IMR-90 (cell line): Measurements from ENCODE around the gene NELFE. TPM values are rescaled to one million over a fixed set of nuclear protein-coding genes. Genes with fewer than 3 reads are reported as not detected.

ENCODE experiments used
- ATAC-seq: fragments of 200-7000 bp; cut with Tn5 transposase; 2 replicates; pipeline ENCODE4 v1.9.1; 2020; ENCODE audit warnings: low read depth, mild to moderate bottlenecking, moderate library complexity
- BruUV-seq: library from RNA; stranded (reverse); fragments of 400-500 nt; replicated peaks from 2 replicates; lab custom pipeline; 2021; lab: Mats Ljungman, UMichigan
- CTCF ChIA-PET: fragments of 300-600 bp; formaldehyde crosslinking; extraction: SDS; loops from one replicate; lab custom pipeline; 2021; ENCODE audit warnings: antibody characterized with exemption; lab: Yijun Ruan, JAX
- POLR2A ChIA-PET: fragments of 300-600 bp; sonication (Branson Sonifier 250); formaldehyde crosslinking; loops from one replicate; lab custom pipeline; 2022; ENCODE audit warnings: antibody characterized with exemption; ENCODE audit not compliant: unreplicated experiment; lab: Charles Lee
- DNase-seq: peaks from one replicate; pipeline ENCODE4 v3.0.0; 2013
- H2AFZ ChIP-seq: replicated peaks from 2 replicates; pipeline ENCODE3; 2013; ENCODE audit warnings: low read length, mild to moderate bottlenecking; ENCODE audit not compliant: poor library complexity
- H2AK5ac ChIP-seq: 2 replicates; pipeline ENCODE4 v1.6.1; 2013; ENCODE audit warnings: low read depth, low read length, inconsistent platforms
- H2AK9ac ChIP-seq: replicated peaks from 2 replicates; pipeline ENCODE3; 2013; ENCODE audit warnings: mild to moderate bottlenecking, low read depth, low read length, moderate library complexity; ENCODE audit not compliant: poor library complexity
- H2BK120ac ChIP-seq: 2 replicates; pipeline ENCODE4 v1.6.1; 2013; ENCODE audit warnings: low read depth, low read length, inconsistent platforms
- H2BK15ac ChIP-seq: 3 replicates; pipeline ENCODE4 v1.6.1; 2013; ENCODE audit warnings: low read depth, low read length, inconsistent platforms
- H2BK20ac ChIP-seq: 2 replicates; pipeline ENCODE4 v1.6.1; 2013; ENCODE audit warnings: low read depth, mild to moderate bottlenecking, inconsistent platforms, low read length, moderate library complexity
- H2BK5ac ChIP-seq: 2 replicates; pipeline ENCODE4 v1.6.1; 2013; ENCODE audit warnings: mild to moderate bottlenecking, low read depth, low read length, inconsistent platforms; ENCODE audit not compliant: poor library complexity, severe bottlenecking
- H3K14ac ChIP-seq: replicated peaks from 2 replicates; pipeline ENCODE4 v1.6.1; 2013; ENCODE audit warnings: low read depth, low read length, inconsistent platforms
- H3K18ac ChIP-seq: 2 replicates; pipeline ENCODE4 v1.6.1; 2013; ENCODE audit warnings: low read depth, low read length, control low read depth
- H3K23ac ChIP-seq: 2 replicates; pipeline ENCODE4 v1.6.1; 2013; ENCODE audit warnings: low read depth, low read length, inconsistent platforms
- H3K27ac ChIP-seq: 2 replicates; pipeline ENCODE4 v1.5.1; 2013; ENCODE audit warnings: mild to moderate bottlenecking, control low read depth, low read length; ENCODE audit not compliant: insufficient read depth
- H3K27me3 ChIP-seq: 2 replicates; pipeline ENCODE4 v1.6.1; 2013; ENCODE audit warnings: low read length; ENCODE audit not compliant: control insufficient read depth, insufficient read depth
- H3K36me3 ChIP-seq: 2 replicates; pipeline ENCODE4 v1.6.1; 2013; ENCODE audit warnings: low read length, mixed read lengths; ENCODE audit not compliant: control insufficient read depth, insufficient read depth
- H3K4ac ChIP-seq: 2 replicates; pipeline ENCODE4 v1.6.1; 2013; ENCODE audit warnings: low read depth, low read length, inconsistent platforms
- H3K4me1 ChIP-seq: 2 replicates; pipeline ENCODE4 v1.6.1; 2013; ENCODE audit warnings: low read length, mixed read lengths; ENCODE audit not compliant: control insufficient read depth, insufficient read depth
- H3K4me2 ChIP-seq: 2 replicates; pipeline ENCODE4 v1.6.1; 2013; ENCODE audit warnings: low read depth, mild to moderate bottlenecking, control low read depth, low read length, moderate library complexity
- H3K4me3 ChIP-seq: 2 replicates; pipeline ENCODE4 v1.5.1; 2013; ENCODE audit warnings: low read depth, mild to moderate bottlenecking, control low read depth, low read length, moderate library complexity; ENCODE audit not compliant: insufficient read depth
- H3K56ac ChIP-seq: 2 replicates; pipeline ENCODE4 v1.6.1; 2013; ENCODE audit warnings: low read length, inconsistent platforms; ENCODE audit not compliant: insufficient read depth; ENCODE audit errors: extremely low read depth
- H3K79me1 ChIP-seq, 2 experiments: 2 replicates each; pipeline ENCODE4 v1.6.1; 2013; ENCODE audit warnings: low read length in 2 of 2, inconsistent platforms in 1 of 2, low read depth in 1 of 2
- H3K9ac ChIP-seq: 2 replicates; pipeline ENCODE4 v1.6.1; 2013; ENCODE audit warnings: low read depth, low read length, control low read depth
- H3K9me1 ChIP-seq: 2 replicates; pipeline ENCODE4 v1.6.1; 2013; ENCODE audit warnings: low read length, inconsistent platforms; ENCODE audit not compliant: insufficient read depth
- H3K9me3 ChIP-seq: 2 replicates; pipeline ENCODE4 v1.6.1; 2013; ENCODE audit warnings: low read length; ENCODE audit not compliant: control insufficient read depth, insufficient read depth
- H4K20me1 ChIP-seq: 2 replicates; pipeline ENCODE4 v1.6.1; 2013; ENCODE audit warnings: low read length, inconsistent platforms; ENCODE audit not compliant: insufficient read depth
- H4K5ac ChIP-seq: 2 replicates; pipeline ENCODE4 v1.6.1; 2013; ENCODE audit warnings: mild to moderate bottlenecking, low read depth, low read length, control low read depth
- H4K8ac ChIP-seq, 2 experiments: 2 replicates each; pipeline ENCODE4 v1.6.1; 2013; ENCODE audit warnings: low read depth in 2 of 2, low read length in 2 of 2, control low read depth in 1 of 2, inconsistent platforms in 1 of 2
- H4K91ac ChIP-seq: 2 replicates; pipeline ENCODE4 v1.6.1; 2013; ENCODE audit warnings: low read depth, low read length, inconsistent platforms; ENCODE audit not compliant: insufficient read depth
- BHLHE40 ChIP-seq: fragments of 150-350 bp; IDR thresholded peaks from 2 replicates; pipeline ENCODE4 v1.6.1; 2016; ENCODE audit warnings: mild to moderate bottlenecking, low read depth, low read length
- CEBPB ChIP-seq: IDR thresholded peaks from 2 replicates; pipeline ENCODE4 v1.6.1; 2012; ENCODE audit warnings: low read depth, low read length, improper control_type of control experiment
- CHD1 ChIP-seq: IDR thresholded peaks from 2 replicates; pipeline ENCODE4 v1.6.1; 2012; ENCODE audit warnings: low read depth, low read length, improper control_type of control experiment
- FOS ChIP-seq: fragments of 150-350 bp; IDR thresholded peaks from 2 replicates; pipeline ENCODE4 v1.6.1; 2016; ENCODE audit warnings: low read depth, low read length
- MAZ ChIP-seq: IDR thresholded peaks from 2 replicates; pipeline ENCODE4 v1.6.1; 2012; ENCODE audit warnings: low read depth, mild to moderate bottlenecking, low read length, improper control_type of control experiment, moderate library complexity, borderline replicate concordance
- NFE2L2 ChIP-seq: fragments of 150-350 bp; IDR thresholded peaks from 2 replicates; pipeline ENCODE4 v1.6.1; 2016; ENCODE audit warnings: low read depth, mild to moderate bottlenecking, low read length
- POLR2A ChIP-seq: IDR thresholded peaks from 2 replicates; pipeline ENCODE4 v1.6.1; 2012; ENCODE audit warnings: mild to moderate bottlenecking, low read depth, low read length
- RAD21 ChIP-seq: IDR thresholded peaks from 2 replicates; pipeline ENCODE4 v1.6.1; 2012; ENCODE audit warnings: low read length, improper control_type of control experiment
- RCOR1 ChIP-seq: IDR thresholded peaks from 2 replicates; pipeline ENCODE4 v1.6.1; 2012; ENCODE audit warnings: mild to moderate bottlenecking, low read length, improper control_type of control experiment; ENCODE audit not compliant: insufficient replicate concordance
- RFX5 ChIP-seq: IDR thresholded peaks from 2 replicates; pipeline ENCODE4 v1.8.0; 2012; ENCODE audit warnings: low read depth, mild to moderate bottlenecking, low read length, moderate library complexity
- SMC3 ChIP-seq: fragments of 150-350 bp; IDR thresholded peaks from 2 replicates; pipeline ENCODE4 v1.6.1; 2016; ENCODE audit warnings: low read depth, mild to moderate bottlenecking, antibody characterized with exemption, low read length, moderate library complexity
- WGBS, 2 experiments: methylation state at CpG; one replicate each; pipeline versions ENCODE4 v1.1.5 to v1.1.7; 2013; ENCODE audit warnings: missing lambda C conversion rate in 2 of 2; ENCODE audit not compliant: insufficient read length in 1 of 2; ENCODE audit errors: extremely low coverage in 2 of 2; 5-methylcytosine and 5-hydroxymethylcytosine counted together
- dilution Hi-C: fragments of 300-500 bp; cut with HindIII; formaldehyde crosslinking; loops from one replicate; pipeline ENCODE4 v1.14.3; 2018; ENCODE audit warnings: low sequenced_read_pairs; ENCODE audit not compliant: unreplicated experiment
- in situ Hi-C: fragments of 300-500 bp; cut with MboI; formaldehyde crosslinking; loops from 3 replicates; pipeline ENCODE4 v1.14.3; 2019; ENCODE audit warnings: low sequenced_read_pairs, inconsistent platforms, mixed read lengths
- intact Hi-C: fragments of 100-400 bp; cut with micrococcal nuclease; formaldehyde crosslinking; loops from 2 replicates; pipeline ENCODE4 v1.10.0; 2022
- polyA plus RNA-seq, 3 experiments: library from polyadenylated mRNA; depleted of rRNA; stranded (reverse); fragments of >200 nt; gene quantifications; 2 replicates each; pipeline ENCODE4 v1.2.3, GENCODE V29; 2012; ENCODE audit warnings: low replicate concordance in 1 of 3
- total RNA-seq: library from RNA; depleted of rRNA; stranded (reverse); fragments of >200 nt; gene quantifications from 2 replicates; pipeline ENCODE4 v1.2.3, GENCODE V29; 2012
- TF ChIP-seq, protein P1 (sequence below): fragments of 150-350 bp; IDR thresholded peaks from 2 replicates; pipeline ENCODE4 v1.6.1; 2017; ENCODE audit warnings: mild to moderate bottlenecking, antibody characterized with exemption, low read length, low read depth
- TF ChIP-seq, protein P2 (sequence below): conservative IDR thresholded peaks from 2 replicates; pipeline ENCODE4 v1.5.1; 2012; ENCODE audit warnings: mild to moderate bottlenecking, low read depth, low read length, improper control_type of control experiment

NELFE gene
- total and polyA plus RNA-seq, 2 of the 4 experiments (the other 2 are of a cell fraction): 63.6 to 76.0 TPM

DNA sequence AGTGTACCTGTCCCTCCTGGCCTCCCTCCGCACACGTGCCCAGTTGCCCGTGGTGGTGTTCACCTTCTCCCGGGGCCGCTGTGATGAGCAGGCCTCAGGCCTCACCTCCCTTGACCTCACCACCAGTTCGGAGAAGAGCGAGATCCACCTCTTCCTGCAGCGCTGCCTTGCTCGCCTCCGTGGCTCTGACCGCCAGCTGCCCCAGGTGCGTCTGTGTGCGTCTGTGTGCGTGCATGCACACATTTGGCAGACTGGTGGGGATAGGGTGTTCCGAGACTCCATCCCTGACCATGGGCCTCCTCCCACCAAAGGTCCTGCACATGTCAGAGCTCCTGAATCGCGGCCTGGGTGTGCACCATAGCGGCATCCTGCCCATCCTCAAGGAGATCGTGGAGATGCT, 5.2 kb upstream of the NELFE start:
- Histone ChIP-seq H3K4ac (no peak overlapping the region), H3K79me1 (peaks cover 14 to 31% of the 10 kb centered on the region in 2 experiments), H3K14ac (no peak overlapping the region), H4K20me1 (no peaks in the 10 kb centered on the region), H3K9ac (no peak overlapping the region), H2BK5ac (no peak overlapping the region), H3K18ac (no peak overlapping the region), H3K23ac (no peak overlapping the region), H2AFZ (no peak overlapping the region), H3K36me3 (peaks cover 69% of the 10 kb centered on the region), H2BK15ac (no peak overlapping the region), H2BK20ac (no peak overlapping the region), H2AK5ac (no peak overlapping the region), H4K8ac (no peak overlapping the region), H2BK120ac (no peak overlapping the region), H3K27ac (no peak overlapping the region), H3K4me3 (no peak overlapping the region), H4K91ac (no peak overlapping the region), H3K27me3 (no peaks in the 10 kb centered on the region), H3K9me1 (peaks cover 7% of the 10 kb centered on the region), H3K4me2 (no peak overlapping the region), H3K9me3 (no peaks in the 10 kb centered on the region), H3K4me1 (peaks cover 6% of the 10 kb centered on the region; the same call in 1 of the 2 replicates), H3K56ac (no peak overlapping the region), H4K5ac (no peak overlapping the region), H2AK9ac (no peak overlapping the region)
- ChIA-PET CTCF (no interaction called here), POLR2A (no interaction called here)
- 97% methylated on average over 5 of the region's 19 CpGs; no CpG with 5 or more reads in 1 of the 2 experiments for WGBS, 2 experiments
- in situ Hi-C loops: no loop called here
- BruUV-seq: no TSS peak
- TF ChIP-seq, protein P1, sequence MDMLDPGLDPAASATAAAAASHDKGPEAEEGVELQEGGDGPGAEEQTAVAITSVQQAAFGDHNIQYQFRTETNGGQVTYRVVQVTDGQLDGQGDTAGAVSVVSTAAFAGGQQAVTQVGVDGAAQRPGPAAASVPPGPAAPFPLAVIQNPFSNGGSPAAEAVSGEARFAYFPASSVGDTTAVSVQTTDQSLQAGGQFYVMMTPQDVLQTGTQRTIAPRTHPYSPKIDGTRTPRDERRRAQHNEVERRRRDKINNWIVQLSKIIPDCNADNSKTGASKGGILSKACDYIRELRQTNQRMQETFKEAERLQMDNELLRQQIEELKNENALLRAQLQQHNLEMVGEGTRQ: no peak
- TF ChIP-seq NFE2L2: no peak
- TF ChIP-seq BHLHE40: no peak
- TF ChIP-seq RFX5: no peak
- TF ChIP-seq SMC3: no peak
- no peak for TF ChIP-seq CHD1
- TF ChIP-seq, protein P2, sequence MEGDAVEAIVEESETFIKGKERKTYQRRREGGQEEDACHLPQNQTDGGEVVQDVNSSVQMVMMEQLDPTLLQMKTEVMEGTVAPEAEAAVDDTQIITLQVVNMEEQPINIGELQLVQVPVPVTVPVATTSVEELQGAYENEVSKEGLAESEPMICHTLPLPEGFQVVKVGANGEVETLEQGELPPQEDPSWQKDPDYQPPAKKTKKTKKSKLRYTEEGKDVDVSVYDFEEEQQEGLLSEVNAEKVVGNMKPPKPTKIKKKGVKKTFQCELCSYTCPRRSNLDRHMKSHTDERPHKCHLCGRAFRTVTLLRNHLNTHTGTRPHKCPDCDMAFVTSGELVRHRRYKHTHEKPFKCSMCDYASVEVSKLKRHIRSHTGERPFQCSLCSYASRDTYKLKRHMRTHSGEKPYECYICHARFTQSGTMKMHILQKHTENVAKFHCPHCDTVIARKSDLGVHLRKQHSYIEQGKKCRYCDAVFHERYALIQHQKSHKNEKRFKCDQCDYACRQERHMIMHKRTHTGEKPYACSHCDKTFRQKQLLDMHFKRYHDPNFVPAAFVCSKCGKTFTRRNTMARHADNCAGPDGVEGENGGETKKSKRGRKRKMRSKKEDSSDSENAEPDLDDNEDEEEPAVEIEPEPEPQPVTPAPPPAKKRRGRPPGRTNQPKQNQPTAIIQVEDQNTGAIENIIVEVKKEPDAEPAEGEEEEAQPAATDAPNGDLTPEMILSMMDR: no peak
- no peak for TF ChIP-seq FOS
- TF ChIP-seq POLR2A: no peak
- TF ChIP-seq RAD21: no peak
- no peak for TF ChIP-seq CEBPB
- TF ChIP-seq MAZ: no peak
- TF ChIP-seq RCOR1: no peak
- dilution Hi-C loops: no loop called here
- ATAC-seq: no peak
- intact Hi-C loops: no loop called here
- no peak for DNase-seq
